ENCODE data around the gene ANKRD49.

- TF ChIP-seq EZH2 (IDR thresholded peaks at IDR 0.05; ENCODE audit: borderline replicate concordance) = no peak
- TF ChIP-seq EZH2phosphoT487 (IDR thresholded peaks at IDR 0.05; ENCODE audit: low read depth, severe bottlenecking, unreplicated experiment) = no peak
- TF ChIP-seq CTCF (IDR thresholded peaks at IDR 0.05; ENCODE audit: poor library complexity) = no peak
Measured at GRCh38 chr11:94472916-94473799, 20.6 kb upstream of the ANKRD49 start.
